Activated CD8-positive, alpha-beta memory T cell treated with anti-CD3 and anti-CD28 coated beads, Interleukin-2, amount 50 U/mL, for 24 hours (primary cell): ENCODE measurements around the gene BSND.
"Not testable (repeated sequence)": the region's sequence is repeated elsewhere in the genome, so short reads cannot be mapped to it uniquely, and the experiment has no call there.

ENCODE experiments used
- DNase-seq: peaks from one replicate; pipeline ENCODE4 v3.0.0-alpha.2; 2020; ENCODE audit errors: extremely low read depth

BSND gene

DNA sequence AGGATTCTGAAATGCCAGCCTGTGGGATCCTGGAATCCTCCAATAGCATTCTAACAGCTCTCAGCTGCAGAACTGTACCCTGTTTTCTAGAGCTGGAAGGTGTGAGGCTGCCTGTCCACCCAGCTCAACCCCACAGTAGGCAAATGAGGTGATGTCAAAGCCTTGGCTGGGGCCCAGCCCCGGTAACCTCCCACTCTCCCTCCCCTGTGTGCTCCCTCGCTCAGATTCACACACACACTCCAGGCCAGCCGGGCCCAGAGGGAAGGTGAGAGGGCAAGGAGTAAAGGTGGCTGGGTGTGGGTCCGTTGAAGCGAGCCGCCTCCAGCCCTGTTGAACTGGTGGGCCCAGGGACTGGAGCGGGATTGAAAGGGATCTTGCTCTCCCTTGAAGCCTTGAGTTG is at the start of gene BSND:
Gene BSND, plus strand, starts transcription at position 257 of the 400 bp plus-strand sequence. CDS start 254 bp downstream, outside the sequence.
- no peak for DNase-seq

DNA sequence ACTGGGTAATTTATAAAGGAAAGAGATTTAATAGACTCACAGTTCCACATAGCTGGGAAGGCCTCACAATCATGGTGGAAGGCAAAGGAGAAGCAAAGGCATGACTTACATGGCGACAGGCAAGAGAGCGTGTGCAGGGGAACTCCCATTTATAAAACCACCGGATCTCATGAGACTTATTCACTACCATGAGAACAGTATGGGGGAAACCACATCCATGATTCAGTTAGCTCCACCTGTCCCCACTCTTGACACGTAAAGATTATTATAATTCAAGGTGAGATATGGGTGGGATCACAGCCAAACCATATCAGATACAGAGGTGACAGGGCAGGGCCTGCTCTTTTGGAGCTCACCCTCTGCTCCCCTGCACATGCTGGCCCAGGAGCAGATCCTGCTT is 49.7 kb upstream of the BSND start:
- no peak for DNase-seq

DNA sequence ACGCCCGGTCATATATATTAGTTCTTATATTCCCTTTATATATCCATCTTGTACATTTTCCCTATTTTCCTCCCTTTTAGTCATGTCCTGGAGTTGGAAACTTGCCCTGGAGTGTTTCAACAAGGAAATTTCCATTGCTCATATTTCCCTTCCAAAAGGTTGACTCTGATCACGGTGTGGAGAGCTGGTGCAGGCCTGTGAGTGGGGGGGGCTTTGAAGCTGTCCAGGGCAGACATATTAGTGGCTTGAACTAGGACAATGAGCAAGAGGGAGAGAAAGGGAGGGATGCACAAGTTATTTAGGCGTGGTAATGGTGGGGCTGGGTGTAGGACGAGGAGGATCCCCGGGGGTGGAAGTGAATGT is 48.7 kb upstream of the BSND start:
- no peak for DNase-seq

DNA sequence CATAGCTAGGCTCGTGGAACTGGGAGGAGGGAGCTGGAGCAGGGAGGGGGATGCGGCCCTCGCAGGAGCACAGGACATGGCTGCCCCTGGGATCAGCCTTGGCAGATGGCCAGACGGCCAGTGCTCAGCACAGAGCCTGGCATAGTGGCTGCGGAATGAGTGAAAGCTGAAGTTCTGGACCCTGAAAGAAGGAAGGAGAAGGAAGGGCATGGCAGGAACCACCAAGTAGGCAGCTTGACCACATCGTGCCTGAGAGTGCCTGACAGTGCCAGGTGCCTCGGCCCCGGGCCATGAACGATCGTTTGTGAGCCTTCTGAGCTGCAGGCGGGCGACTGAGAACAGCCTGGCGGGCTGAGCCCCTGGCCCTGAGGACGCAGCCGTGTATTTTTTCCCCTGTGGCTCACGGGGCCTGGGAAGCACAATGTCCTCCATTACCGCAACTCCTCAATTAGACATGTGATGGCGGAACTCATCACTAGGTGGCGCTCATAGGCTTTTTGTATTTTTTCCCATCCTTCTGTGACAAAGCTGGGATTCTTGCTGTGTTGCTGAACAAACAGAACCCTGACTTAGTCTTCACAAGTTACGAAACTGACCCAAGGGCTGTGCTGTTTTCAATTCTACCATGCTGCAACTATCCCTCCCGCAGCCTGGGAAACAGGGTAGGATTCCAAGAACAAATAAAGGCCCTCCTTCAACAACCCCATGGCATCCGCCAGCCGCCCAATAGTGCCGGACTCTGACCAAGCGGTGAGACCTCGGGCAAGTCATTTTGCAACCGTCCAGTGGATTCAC is 48.2 kb upstream of the BSND start:
- DNase-seq, result no peak

DNA sequence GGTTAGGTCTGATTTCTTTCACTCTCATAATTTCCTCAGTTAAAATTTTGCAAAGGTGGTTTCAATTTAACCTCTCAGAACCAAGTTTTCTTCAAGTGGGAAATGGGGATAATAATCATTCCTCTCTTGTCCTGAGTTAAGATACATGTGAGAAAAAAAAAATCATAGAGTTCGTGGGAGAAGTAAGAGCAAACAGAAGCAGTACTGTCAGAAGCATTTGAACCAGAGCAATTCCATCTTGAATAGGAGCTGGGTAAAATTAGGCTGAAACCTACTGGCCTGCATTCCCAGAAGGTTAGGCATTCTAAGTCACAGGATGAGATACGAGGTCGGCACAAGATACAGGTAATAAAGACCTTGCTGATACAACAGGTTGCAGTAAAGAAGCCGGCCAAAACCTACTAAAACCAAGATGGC is 46.9 kb upstream of the BSND start:
- DNase-seq, result no peak

DNA sequence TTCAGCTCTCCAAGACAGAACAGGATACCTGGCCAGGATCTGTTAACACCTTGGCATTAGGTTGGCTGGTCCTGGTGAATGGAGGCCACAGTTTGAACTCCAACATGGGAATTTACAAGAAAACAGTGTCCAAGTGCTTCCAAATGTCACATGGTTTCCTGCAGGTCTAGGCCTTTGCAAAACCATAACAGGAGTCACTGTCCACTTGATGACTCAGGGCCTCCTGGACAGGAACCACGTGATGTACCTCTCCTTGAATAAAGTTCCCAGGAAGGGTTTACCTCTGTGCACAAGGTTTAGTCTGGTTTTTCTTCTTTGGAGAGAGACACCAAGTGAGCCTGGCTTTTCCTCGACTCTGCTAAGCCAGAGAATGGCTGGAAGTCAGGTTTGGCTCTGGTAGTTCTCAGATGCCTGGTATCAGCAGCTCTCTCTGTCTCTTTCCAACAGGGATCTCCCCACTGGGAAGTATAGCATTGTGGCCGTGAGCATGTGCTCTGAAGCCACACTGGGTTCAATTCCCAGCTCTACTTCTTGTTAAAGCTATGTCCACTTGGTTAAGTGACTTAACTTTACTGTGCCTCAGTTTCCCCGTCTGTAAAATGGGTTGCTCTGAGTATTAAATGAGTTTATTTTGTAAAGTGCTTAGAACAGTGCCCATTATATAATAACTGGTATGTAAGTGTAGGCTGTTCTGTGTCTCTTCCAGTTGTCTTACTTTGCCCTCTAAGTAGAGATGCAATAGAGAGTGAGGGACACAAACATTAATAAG is 45.6 kb upstream of the BSND start:
- DNase-seq, result no peak

DNA sequence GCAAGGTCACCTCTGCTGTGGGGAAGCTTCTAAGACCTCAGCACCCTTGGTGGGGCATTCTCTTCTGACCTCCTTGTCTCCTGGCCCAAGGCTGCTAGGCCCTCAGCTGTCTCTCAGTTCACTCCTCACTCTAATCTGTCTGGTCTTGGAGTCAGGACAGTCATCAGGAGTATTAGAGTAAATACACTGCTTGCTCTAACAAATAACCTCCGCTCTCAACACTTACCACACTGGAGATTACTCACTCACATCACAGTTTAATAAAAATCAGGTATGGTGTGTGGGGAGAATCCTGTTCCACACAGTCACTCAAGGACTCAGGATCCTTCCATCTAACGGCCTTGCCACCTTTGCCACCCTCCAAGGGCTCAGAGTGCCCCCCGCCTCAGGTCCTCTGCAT is 44.9 kb upstream of the BSND start:
- no peak for DNase-seq

DNA sequence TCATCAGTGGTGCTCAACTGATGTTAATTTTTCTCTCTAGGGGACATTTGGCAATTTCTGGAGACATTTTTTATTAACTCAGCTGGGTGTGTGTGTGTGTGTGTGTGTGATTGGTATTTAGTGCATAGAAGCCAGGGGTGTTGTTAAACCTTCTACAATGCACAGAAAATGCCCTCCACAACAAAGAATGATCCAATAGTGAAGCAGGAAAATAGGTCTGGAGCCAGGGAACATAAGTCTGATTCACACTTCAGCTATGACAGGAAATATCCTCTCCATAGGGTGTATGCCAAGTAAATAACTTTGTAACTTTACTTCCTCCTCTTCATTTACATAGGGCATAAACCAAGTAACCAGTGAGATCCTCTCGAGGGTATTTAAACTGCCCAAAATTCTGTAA is 43.4 kb upstream of the BSND start:
- no peak for DNase-seq

DNA sequence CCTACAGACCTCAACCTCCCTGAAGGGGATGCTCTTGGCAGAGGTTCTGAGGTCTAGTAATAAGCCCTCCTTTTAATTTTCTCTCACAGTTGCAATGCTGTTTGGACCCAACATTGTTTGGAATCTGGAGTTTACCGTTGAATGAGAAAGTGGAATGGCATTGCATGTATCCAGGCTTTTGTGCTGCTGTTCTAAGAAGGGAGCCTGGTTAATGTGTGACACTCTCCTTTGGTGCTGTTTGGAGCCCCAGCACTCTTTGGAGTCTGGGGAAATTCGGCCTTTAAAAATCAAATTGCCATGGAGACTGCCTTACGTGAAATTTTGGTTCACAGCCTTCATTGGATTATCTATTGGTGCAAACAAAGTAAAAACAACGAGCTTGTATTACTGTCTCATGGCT is 42.0 kb upstream of the BSND start:
- DNase-seq, result no peak

DNA sequence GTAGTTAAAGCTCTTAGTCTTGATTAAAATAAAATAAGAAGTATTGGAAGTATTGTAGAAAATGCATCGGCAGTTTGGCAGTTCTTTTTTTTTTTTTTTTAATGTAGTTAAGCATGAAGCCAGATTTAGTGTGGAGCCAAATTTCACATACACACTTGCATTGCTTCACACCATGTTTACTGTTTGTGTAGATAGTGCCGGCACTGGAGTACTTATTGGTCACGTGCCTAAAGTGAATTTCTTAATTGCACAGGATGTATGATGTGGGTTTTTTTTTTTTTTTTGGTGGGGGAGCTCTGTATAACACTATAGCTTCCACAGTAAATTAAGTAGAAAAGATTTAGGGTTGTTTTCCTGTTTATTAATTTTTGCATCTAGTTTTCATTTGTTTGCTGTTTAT is 39.5 kb upstream of the BSND start:
- no peak for DNase-seq

DNA sequence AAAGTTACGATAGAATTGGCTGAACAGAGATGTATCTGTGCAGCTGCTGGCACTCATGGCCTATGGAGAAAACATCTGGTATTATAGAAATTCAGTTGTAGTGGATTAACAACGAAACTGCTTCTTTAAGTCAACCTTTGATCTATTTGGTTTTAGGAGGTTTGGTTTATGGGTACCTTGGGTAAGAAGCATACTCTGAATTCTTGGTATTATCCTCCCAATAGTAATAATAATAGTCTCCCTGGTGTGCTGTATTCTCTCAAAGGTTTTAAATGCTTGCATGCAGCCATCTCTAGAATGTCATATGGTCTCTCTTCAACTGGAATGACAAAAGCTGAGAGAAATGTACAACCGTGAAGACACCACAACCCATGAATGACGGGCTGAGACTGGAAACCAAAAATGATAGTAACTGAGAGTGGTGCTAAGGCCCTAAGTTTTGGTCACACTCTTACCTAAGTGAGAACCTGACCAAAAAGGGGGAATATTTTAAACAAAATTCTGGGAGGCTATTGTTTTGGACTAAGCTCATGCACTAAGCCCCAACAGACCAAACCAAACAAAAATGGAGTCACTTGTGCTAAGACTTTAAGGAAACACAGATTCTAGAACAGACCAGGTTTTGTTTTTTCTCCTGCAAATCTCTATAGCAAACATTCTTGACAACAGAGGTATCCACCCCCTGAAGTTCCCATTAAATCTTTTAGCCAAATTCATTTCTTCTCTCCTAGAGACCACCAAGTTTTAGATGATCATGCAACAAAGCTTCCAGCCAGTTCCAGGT is 35.9 kb upstream of the BSND start:
- no peak for DNase-seq

DNA sequence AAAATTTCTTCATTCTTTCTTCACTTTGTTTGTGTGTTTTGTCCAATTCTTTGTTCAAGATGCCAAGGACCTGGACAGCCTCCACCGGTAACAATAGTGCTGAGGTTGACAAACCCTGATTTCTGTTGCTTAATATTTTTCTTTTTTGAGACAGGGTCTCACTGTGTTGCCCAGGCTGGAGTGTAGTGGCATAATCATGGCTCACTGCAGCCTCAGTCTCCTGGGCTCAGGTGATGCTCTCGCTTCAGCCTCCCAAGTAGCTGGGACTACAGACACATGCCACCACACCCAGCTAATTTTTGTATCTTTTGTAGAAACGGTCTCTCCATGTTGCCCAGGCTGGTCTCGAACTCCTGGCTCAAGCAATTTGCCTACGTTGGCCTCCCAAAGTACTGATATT is 34.9 kb upstream of the BSND start:
- DNase-seq, result not testable (repeated sequence)

DNA sequence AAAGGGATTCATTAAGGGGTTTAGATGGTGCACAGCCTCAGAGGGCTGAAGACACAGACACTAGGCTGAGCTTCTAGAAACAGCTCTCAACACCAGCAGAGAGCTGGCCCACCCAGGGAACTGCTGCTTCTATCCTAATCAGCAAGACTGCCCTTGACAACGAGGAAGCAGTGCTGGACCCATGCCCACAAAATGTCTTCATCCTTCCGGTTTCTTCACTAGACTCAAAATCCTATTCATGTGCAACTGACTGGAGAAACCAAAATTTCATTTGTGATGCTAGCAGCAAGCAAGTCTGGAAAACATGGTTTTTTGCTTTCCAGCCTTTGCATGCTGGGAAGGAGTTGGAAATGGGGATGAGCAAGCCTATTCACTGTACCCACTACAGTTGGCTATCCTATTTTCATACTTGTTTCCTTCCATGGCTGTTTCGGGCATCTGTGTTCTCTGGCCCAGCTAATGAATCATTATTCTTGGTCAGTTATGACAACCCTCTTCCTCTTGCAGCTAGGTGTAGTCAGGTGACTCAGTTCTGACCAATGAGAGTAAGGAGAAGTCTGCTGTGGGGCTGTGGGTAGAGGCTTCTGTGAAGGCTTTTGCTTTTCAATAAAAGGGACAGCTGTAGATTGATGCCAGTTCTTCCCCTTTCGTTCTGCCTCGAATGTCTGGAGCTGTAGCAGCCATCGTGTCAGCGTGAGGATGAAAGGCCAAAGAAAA is 33.0 kb upstream of the BSND start:
- no peak for DNase-seq

DNA sequence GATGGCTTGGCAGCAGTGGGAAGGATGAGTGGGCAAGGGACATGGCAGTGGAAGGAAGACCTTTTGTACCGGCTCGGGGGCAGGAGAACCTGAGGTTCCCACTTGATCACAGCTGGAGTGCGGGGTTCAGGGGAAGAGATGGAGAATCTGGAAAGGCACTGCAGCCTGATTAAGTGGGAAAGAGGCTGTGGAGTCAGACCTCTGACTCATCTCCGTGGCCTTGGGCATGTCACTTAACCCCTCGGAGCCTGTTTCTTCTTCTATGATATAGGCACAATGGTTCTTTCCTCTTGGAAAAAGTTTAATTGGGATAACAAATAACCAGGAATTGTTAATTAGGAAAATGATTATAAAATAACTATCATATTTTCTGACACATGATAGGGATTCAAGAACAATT is 31.4 kb upstream of the BSND start:
- no peak for DNase-seq

DNA sequence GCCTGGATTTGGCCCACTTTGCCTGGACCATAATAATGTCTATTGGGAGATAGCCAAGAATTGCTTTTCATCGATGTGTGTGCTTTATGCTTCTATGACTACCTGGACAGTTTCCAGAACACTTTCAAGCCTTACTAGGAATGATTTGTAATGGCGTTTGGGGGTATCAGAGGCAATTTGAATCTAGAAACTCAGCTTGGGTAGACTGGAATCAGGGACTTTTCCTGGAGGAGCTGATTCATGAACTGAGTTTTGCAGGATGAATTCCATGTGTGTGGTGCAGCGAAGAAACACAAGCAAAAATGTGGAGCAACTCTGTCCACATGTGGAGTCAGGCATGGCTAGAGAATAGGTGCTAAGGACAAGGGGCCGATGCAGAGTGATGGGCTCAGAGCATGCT is 30.2 kb upstream of the BSND start:
- no peak for DNase-seq

DNA sequence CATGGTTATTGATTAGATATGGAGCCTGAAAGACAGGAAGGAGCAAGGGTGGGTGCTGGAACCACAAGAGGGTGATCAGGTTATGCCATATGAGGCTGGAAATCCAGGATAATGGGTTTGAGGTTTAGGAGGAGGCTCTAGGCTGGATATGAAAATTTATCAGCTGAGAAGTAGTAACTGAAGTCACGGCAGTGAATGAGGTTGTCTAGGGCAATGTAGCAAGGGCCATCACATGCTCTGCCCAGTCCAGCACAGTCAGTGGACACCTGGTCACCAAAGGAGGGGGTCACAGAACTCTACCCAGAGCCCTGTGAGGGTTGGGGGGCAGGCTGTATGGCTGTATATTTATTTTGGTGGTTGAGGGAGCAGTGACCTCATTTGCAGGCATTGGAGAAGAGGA is 28.9 kb upstream of the BSND start:
- DNase-seq, result no peak

DNA sequence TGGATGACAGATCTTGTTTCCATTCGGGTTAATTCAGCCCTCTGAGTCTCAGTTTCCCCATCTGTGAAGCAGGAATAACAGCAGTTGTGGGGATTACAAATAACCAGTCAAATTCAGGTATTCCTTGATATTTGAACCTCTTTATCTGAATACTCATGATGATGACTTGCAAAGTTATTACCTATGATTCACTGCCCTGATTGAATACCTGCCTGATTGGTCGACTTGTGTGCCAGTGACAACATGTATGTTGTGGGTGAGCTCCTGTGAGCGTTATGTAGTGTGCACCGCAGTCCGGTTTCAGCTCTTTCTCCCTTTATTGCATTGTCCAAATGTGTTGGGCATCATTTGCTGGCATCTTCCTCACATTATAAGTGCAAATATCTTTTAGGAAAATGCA is 27.8 kb upstream of the BSND start:
- no peak for DNase-seq

DNA sequence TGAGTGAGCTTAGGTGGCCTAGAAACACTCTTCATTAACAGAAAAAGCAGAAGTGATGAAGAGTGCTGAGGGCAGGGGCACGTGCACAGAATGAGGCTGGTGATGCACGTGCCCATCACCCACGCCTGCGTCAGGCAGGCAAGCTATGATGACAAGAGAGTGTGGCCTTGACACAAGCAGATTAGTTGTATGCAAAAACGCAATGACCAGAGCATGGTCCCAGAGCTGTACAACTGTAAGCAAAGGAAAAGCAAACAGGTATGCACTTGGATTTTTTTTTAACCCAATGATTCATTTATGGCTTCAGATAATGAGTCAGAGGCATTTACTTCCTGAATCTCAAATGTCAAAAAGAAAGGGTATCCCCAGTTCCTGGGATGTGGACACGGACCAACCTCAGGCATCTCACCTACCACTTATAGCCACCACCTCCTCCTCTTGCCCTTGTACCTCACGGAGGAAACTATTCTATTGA is 27.4 kb upstream of the BSND start:
- DNase-seq, result no peak

DNA sequence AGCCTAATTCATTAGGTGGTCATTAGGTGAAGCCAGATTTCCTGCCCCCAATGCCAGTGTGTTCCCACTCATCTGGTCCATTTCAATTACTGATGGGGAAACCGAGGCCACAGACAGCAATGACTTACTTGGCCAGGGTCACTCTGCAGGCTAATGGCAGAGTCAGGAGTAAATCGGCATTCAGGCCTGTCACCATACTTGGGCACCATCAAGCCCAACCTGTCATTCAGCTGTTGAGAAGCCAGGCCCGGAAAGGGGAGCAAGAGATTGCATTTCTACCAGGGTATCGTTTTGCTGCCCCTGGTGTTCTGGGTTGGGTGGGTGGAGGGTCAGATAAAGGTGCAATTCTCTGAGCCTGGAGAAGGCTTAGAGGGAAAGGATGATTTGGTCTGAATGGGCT is 26.3 kb upstream of the BSND start:
- no peak for DNase-seq

DNA sequence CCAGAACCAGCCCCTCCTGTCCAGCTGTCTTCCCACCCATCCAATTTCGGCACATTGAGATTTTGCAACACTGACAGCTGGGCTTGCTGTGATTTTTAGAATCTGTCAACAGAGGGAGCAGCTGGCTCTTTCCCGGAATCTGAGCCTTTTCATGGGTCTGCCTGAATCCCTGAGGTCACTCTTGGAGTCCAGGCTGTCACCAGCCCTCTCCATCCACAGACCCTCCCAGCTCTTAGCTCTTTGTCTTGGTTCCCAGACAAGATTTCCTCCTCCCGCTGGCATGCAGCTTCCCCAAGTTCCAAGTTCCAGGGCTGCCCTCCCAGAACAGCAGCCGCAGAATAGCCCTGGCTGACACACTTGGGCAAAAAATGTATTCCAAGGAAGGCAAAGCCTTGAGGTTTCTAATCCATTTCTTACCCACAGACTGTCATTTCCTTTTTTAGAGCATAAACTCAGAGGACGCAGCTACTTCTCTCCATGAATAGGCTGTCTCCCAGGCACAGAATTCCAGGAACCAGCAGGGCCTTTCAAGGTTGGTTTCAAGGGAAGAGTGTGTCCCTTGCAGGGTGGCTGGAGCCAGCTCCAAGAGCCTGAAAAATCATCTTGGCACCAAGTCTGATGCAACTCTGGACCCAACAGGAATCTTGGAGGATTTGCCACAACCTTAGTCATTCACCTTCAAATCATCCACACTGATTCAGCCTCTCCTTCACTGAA is 25.4 kb upstream of the BSND start:
- DNase-seq, result no peak
